Left hindlimb (tissue), 1 donor: ENCODE data around the gene DEUP1.
A peak's percentile ranks its signal among the peaks of the same experiment; 100 is the strongest.
"Not testable (repeated sequence)": the region's sequence is repeated elsewhere in the genome, so short reads cannot be mapped to it uniquely, and the experiment has no call there.

Experiments used
- DNase-seq: peaks from one replicate; pipeline ENCODE4 v3.0.0-alpha.2; 2018

The DEUP1 gene, protein sequence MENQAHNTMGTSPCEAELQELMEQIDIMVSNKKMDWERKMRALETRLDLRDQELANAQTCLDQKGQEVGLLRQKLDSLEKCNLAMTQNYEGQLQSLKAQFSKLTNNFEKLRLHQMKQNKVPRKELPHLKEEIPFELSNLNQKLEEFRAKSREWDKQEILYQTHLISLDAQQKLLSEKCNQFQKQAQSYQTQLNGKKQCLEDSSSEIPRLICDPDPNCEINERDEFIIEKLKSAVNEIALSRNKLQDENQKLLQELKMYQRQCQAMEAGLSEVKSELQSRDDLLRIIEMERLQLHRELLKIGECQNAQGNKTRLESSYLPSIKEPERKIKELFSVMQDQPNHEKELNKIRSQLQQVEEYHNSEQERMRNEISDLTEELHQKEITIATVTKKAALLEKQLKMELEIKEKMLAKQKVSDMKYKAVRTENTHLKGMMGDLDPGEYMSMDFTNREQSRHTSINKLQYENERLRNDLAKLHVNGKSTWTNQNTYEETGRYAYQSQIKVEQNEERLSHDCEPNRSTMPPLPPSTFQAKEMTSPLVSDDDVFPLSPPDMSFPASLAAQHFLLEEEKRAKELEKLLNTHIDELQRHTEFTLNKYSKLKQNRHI

DNA sequence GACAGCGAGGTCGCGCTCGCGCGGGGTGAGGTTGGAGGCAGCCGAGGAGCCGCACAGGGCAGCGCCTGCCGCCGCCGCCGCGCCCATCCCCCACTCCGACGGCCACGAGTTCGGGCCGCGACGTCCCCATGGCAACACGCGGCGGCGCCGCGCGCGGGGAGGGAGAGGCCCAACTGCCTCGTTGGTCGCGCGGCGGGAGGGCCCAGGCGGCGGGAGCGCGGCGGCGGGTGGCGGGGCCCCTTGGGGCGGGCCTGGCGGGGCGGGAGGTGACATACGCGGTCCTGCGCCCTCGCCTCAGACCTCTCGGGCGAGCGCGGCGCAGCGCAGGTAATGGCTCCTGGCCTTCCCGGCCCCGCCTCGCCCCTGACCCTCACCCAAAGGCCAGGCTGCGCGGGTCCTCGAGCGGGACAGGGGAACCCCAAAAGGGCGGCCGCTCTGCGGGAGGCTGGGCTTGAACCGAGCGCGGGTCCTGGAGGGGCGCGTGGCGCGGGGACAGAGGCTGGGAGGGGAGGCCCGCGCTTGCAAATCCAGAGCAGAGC is at the start of gene DEUP1:
DEUP1 (plus strand) TSS at position 297 of the 539 bp plus-strand sequence. CDS start 1,518 bp downstream, outside the sequence.
- DNase-seq = peak; percentile 57

GRCh38 chr11:93285430-93285829 is 45.1 kb upstream of the DEUP1 start:
- DNase-seq = no peak

DNA sequence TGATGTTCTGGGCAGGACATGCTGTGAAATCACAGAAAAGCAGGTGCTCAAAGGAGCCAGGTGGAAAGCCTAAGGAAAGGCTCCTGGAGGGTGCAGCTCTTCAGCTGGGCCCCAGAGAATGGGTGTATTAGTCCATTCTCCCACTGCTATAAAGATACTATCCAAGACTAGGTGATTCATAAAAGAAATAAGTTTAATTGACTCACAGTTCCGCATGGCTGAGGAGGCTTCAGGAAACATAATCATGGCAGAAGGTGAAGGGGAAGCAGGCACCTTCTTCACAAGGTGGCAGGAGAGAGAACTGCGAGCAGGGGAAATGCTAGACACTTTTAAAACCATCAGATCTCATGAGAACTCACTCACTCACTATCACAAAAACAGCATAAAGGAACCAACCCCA is 43.1 kb upstream of the DEUP1 start:
- DNase-seq = no peak

- DNase-seq = no peak
These were observed 42.5 kb upstream of the DEUP1 start for GRCh38 chr11:93288079-93288478.

GRCh38 chr11:93288767-93289166 is 41.8 kb upstream of the DEUP1 start:
- DNase-seq = no peak

- no peak for DNase-seq
These were observed 40.6 kb upstream of the DEUP1 start for GRCh38 chr11:93289782-93290463.

DNA sequence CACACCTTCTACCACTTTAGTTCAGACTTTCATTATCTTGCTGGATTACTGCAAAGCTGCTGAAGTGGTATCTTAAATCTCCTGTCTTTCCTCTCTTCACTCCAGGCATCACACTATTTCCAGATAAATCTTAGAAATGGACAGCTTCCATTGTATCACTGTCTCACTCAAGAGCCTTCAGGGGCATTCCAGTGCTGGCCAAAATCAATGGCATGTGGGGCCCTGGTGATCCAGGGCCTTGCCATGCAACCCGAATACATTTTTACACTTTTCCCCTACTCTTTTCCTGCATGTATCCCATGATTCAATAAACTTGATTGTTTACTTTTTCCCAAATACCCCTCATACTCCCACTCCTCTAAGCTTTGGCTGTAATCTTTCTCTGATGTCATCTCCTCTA is 39.4 kb upstream of the DEUP1 start:
- DNase-seq = no peak

GRCh38 chr11:93291898-93292297 is 38.6 kb upstream of the DEUP1 start:
- DNase-seq = no peak

DNA sequence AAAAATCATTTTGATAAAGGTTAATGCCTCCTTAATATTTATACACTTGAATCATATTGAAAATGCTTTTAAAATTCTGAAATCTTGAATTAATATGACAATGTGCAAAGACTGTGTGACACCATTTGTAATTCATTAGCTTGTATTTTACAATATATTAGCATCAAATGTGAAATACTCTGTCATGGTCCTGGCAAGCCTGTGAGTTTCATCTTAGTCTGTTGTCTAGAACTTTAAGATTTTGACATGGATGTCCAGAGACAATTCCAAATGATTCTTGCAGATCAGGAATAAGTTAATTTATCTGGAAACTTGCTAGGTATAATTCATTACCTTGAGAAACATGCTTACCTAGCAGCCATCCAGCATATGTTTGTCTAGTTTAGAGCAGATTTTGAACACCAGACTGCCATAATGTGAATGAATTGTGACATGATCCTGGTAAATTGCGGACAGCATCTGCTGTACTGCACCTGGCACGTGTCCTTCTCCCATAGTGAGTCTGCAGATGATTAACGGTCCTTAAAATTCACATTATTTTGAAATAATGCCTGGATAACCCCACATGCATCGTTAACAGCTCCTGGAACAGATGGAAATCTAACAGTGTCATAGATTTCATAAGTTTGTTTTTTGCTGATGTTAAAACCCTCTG is 34.5 kb upstream of the DEUP1 start:
- DNase-seq = no peak

DNA sequence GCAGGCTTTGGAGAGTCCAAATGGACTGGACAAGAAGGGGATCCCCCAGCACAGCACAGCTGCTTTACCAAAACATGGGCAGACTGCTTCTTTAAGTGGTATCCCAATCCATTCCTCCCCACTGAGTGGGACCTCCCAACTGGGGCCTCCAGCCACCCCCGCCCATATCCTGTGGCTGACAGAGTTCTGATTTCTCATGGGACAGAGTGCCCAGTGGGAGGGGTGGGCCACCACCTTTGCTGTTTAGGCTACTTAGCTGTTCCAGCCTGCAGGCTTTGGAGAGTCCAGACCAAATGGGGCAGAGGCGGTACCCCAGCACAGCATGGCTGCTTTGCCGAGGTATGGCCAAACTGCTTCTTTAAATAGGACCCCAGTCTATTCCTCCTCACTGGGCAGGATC is 26.9 kb upstream of the DEUP1 start:
- no peak for DNase-seq

DNA sequence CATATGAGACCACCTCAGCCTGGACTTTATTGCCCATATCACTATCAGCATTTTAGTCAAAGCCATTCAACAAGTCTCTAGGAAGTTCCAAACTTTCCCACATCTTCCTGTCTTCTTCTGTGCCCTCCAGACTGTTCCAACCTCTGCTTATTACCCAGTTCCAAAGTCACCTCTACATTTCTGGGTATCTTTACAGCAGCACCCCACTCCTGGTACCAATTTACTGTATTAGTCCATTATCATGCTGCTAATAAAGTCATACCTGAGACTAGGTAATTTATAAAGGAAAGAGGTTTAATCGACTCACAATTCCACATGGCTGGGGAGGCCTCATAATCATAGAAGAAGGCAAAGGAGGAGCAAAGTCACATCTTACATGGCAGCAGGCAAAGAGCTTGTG is 16.1 kb upstream of the DEUP1 start:
- DNase-seq = not testable (repeated sequence)

GRCh38 chr11:93319224-93319839 is 11.2 kb upstream of the DEUP1 start:
- no peak for DNase-seq

DNA sequence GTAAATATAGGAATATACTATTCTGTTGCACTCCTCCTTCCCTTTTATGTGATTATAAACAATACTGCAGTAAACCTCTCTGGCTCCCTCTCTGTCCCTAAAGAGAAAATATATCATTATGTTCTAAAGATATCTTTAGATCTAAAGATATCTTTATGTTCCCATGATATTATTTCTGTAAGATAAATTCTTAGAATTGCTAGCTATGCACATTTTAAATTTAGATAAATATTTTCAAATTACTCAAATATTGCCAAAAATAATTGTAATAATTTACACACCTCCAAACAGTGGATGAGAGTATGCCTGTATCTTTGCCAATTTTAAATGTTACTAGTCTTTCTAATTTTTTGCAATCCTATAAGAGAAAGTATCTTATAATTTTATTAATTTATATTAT is 10.3 kb upstream of the DEUP1 start:
- DNase-seq = no peak

- DNase-seq = no peak
These were observed 8.3 kb upstream of the DEUP1 start for GRCh38 chr11:93322207-93322606.

- no peak for DNase-seq
These were observed 6.8 kb upstream of the DEUP1 start for GRCh38 chr11:93323747-93324146.

DNA sequence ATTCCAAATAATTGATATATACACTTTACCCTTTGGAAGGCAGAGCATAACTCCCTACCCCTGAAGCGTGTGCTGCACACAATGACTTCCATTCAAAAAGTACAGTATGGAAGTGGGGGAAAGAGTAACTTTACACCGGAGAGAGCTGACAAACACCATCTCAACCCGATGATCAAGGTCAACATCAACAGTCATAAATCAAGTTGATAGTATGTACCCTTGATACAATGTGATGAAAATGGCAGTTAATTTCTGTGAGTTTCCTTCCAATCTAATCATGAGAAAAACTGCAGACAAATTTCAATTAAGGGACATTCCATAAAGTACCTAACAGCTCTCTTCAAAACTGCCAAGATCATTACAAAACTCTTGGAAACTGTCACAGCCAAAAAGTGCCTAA is 6.0 kb upstream of the DEUP1 start:
- no peak for DNase-seq

DNA sequence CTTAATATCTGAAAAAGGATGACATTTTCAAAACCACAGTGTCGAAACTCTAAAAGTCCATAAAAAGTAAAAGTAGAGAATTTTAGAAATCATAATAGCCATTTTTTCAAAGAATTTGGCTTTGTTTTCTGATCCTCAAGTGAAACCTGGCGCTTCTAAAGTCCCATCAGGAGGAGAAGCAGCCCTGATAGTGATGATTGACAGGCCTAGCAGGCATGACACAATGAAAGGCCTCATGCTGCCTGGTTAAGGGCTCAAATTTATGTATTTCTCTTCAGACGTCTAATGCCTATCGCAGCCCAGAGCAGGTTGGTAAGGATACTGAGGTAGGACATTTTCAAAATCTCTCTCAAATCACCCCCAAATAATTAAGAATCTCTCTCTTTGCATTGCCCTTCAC is 3.9 kb upstream of the DEUP1 start:
- DNase-seq = no peak

DNA sequence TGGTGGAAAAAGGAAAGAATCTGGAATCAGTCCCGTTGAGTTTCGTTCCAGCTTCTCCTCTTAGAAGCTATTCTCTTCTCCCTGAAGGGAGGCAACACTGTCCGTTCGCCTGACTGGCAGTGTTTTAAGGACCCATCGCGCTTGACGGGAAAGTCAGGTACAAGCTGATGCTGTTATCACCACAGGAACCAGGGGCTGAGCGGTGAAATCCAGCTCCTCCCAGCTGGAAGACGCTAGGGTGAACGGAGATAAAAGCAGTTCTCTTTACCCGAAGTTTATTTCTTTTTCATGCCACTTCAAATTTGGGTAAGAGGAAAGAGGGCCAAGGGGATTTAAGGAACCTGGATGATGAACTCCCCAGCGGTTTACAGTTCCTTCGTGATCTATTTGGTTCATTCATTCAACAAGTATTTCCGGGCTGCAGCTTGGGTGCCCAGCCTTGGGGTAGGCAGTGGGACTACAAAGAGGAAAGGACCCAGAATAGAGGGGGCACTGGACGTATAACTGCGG is 551 bp upstream of the DEUP1 start:
- DNase-seq = peak; percentile 32

GRCh38 chr11:93340223-93340622 is 9.7 kb downstream of the DEUP1 start:
- DNase-seq = no peak

DNA sequence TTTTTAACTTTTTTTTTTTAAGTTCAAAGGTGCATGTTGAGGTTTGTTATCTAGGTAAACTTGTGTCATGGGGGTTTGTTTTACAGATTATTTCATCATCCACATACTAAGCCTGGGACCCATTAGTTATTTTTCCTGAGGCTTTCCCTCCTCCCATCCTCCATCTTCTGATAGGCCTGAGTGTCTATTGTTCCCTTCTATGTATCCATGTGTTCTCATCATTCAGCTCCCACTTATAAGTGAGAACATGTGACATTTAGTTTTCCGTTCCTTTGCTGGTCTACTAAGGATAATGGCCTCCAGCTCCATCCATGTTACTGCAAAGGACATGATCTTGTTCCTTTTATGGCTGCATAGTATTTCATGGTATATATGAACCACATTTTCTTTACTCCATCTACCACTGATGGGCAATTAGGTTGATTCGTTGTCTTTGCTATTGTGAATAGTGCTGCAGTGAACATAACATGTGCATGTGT is 14.4 kb downstream of the DEUP1 start:
- DNase-seq = no peak

- DNase-seq = no peak
These were observed 18.4 kb downstream of the DEUP1 start for GRCh38 chr11:93348930-93349329.

- no peak for DNase-seq
These were observed 20.3 kb downstream of the DEUP1 start for GRCh38 chr11:93350835-93351234.
